GM19035 (cell line): ENCODE results near the gene SUCLG2.

Experiments
- ATAC-seq: cut with Tn5 transposase; IDR thresholded peaks from one replicate; pipeline ENCODE4 v1.9.1; 2021; ENCODE audit not compliant: unreplicated experiment

The SUCLG2 gene

GRCh38 chr3:67521053-67521646 lies 133.3 kb downstream of the SUCLG2 start:
- ATAC-seq: peak; percentile 68

- no peak for ATAC-seq
These were observed 136.2 kb downstream of the SUCLG2 start for GRCh38 chr3:67518236-67518635.

DNA sequence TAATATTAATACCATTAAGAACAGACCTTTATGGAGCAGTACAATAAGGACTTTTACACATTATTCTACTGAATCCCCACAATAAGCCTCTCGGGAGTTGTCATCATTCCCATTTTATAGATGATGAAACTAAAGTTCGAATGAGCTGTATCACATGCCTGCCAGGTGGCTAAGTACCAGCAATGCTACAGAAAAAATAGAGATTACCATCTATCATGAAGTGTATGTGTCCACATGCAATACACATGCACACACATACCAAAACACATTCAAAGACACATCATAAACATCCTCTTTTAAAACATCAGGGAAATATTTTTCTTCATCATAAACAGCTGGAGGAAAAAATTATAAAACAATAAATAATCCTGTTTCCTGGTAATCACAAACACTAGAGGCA lies 136.6 kb downstream of the SUCLG2 start:
- ATAC-seq: no peak

DNA sequence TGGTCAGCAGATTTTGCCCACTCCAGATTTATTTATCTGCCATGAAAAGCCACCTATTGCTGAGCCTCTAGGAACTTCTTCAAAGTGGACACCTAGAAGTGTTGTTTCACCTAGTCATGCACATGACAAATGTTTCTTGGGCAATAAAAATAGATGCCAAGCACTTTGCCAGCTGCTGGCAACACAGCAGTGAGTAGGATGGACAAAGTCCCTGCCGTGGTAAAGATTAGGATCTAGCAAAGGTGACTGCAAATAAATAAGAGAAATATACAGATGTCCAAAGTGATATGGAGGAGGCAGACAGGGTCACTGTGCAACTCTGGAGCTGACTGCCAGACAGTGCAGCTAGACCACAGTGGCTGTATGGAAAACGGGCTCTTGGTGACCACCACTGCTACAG lies 137.9 kb downstream of the SUCLG2 start:
- ATAC-seq: no peak

DNA sequence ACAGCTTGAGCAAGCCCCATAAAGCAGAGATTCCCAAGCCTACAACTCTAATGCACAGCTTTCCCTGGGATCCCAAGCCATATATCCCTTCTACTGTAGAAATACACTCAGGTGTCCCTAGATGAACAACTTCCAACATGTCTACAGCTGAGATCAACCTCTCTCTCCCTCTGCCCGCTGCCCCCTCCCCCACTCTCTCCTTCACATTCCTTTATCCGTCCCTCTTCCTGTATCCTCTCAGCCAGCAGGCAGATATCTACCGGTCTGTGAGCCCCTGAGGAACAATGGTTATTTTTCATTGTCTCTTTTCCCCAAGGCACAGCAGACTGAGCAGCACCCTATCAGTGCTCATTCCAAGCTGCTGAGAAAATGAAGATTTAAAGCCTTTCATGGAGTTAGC lies 138.6 kb downstream of the SUCLG2 start:
- ATAC-seq: no peak

DNA sequence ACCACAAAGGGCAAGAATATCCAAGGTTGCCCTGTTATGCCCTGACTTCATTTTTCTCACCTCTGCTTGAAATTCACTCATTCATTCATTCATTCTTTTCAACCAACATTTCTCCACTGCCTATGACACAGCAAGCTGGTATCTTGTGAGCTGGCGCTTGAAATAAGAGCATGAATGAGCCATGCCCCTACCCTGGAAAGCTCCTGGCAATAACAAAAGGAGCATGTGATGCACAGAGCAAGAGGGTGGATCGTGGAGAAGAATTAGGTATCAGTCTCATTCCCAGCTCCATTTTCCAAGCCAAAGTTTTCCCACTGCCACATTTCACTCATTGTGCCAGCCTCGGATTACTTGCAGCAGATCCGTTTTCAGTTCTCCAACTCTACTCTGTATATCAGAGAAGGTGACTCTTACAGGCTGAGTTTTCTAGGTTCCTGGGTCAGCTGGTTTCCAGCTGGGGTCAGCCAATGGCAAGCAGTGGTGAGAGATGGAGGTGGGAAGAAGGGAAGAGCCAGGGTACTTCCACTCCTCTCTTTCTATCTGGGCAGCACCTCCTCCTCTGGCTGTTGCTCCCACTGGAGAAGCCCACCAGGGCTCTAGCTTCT lies 144.8 kb downstream of the SUCLG2 start:
- ATAC-seq: no peak

DNA sequence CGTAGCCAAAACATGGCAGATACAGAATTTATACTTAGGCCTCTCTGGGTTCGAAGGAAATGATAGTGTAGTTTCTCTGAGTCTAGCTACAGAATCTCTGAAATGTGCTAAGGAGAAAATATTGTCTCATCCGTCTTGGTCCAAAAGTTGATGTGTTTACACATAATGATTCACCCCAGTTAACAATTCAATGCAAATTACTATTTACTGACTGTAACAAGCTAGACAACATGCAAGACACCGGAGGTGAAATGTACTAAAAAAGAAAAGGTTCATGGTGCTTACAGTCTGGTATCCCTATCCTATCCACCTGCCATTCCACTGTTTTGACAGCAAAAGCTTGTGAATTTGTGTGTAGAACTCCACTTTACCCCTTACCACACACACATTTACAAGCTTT lies 146.8 kb downstream of the SUCLG2 start:
- ATAC-seq: no peak

DNA sequence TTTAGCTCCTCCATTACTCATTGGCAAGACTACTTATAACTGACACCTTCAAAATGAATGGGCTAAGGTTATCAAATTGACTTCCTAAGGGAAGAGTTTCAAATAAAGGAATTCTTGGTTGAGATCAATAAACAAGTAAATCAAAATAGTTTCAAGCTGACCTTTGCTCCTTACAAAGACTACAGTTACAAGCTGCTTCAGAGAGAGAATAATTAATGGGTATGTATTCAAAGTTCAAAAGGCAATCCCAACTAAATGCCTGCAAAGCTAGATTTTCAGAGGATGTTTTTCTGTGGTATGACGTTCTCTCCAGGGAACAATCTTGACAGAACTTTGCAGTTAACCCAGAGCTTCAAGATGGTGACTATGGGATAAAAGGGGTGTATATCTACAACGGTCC lies 153.7 kb downstream of the SUCLG2 start:
- ATAC-seq: no peak

- ATAC-seq: no peak
These were observed 156.7 kb downstream of the SUCLG2 start for GRCh38 chr3:67497746-67498145.

- ATAC-seq: no peak
These were observed 158.7 kb downstream of the SUCLG2 start for GRCh38 chr3:67495751-67496150.

GRCh38 chr3:67493808-67494207 lies 160.6 kb downstream of the SUCLG2 start:
- ATAC-seq: no peak

GRCh38 chr3:67490658-67491057 lies 163.8 kb downstream of the SUCLG2 start:
- ATAC-seq: no peak

- ATAC-seq: no peak
These were observed 164.6 kb downstream of the SUCLG2 start for GRCh38 chr3:67489816-67490215.

- no peak for ATAC-seq
These were observed 166.8 kb downstream of the SUCLG2 start for GRCh38 chr3:67487564-67488114.

- ATAC-seq: no peak
These were observed 167.5 kb downstream of the SUCLG2 start for GRCh38 chr3:67486883-67487282.

- no peak for ATAC-seq
These were observed 170.3 kb downstream of the SUCLG2 start for GRCh38 chr3:67484085-67484484.

DNA sequence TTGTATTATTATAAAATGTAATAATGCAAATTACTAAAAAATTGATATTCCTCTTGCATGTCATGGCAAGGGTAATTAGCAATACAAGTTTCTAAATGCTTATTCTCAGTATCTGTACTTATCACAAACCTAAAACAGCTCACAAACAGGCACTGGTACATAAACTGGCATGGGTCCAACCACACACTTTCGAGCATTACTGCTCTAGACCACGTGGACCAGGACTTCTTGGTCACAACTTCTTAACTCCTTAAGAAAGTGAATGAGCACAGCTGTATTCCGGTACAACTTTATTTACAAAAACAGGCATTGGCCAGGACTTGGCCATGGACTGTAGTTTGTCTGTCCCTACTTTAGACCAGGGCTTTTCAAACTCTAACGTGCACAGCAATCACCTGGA lies 173.3 kb downstream of the SUCLG2 start:
- no peak for ATAC-seq

GRCh38 chr3:67478423-67478822 lies 176.0 kb downstream of the SUCLG2 start:
- no peak for ATAC-seq

DNA sequence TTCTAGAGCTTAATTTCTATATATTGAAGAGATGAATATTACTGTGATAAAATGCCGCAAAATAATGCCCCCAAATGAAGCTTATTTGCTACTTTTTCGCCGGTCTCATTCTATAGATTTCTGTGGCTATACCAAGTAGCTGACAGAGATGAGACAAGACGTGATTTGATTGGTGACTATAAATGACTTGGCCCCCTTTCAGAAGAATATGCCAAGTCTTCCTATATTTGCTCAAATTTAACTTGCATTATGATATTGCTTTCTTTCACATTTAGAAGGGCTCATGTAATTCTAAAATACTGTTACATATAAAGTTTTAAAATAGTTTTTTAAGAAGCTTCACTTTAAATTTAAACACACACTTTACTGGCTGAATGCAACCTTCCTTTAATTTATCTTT lies 180.1 kb downstream of the SUCLG2 start:
- no peak for ATAC-seq

DNA sequence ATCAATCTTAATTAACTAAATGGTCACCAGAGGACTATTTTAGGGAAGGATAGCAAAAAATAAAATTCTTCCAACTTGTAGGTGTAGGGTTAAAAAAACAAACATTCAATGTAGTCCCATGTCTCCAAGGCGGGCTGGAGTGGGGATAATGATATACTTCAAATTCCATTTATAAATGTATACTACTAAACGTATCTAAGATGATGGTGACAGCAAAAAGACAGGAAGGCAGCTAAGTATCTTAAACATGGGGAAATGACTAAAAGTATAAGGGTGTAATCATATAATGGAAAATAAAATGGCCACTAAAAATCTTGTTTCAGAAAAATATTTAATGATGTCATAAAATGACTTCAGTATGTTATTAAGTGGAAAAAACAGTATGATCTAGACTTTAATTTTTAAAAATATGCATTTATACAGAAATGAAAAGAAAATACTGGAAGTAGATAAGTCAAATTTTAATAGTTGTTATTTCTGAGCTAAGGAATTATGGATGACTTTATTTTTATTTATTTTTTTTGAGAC lies 181.7 kb downstream of the SUCLG2 start:
- ATAC-seq: no peak

GRCh38 chr3:67470207-67470606 lies 184.2 kb downstream of the SUCLG2 start:
- ATAC-seq: no peak

- no peak for ATAC-seq
These were observed 185.9 kb downstream of the SUCLG2 start for GRCh38 chr3:67468511-67468910.

GRCh38 chr3:67463656-67464055 lies 190.8 kb downstream of the SUCLG2 start:
- no peak for ATAC-seq
